Measurements from ENCODE around the gene PRICKLE1.

DNA sequence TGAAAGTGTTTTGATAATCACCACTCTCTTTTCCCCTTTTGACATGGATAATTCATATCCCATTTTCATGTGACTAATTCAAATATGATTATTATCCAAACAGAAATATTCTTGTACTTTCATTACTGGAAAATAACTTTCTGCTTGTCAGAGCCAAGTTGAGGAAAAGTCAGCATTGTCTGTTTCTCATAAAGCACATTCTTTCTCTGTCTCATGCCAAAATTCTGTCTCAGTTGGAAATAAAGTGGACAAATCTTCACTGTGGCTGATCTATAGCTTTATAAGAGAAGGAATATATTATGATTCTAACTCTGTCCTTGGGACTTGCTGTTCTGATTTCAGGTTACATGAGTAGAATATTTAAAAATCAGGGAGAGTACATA, 22.7 kb upstream of the PRICKLE1 start:
- TF ChIP-seq RFX7 (CRISPR knock-in tag; IDR thresholded peaks at IDR 0.05) (no peak), ETV5 (CRISPR knock-in tag; IDR thresholded peaks at IDR 0.05; ENCODE audit: low read depth) (no peak), ATF7 (IDR thresholded peaks at IDR 0.05) (no peak), FOS (IDR thresholded peaks at IDR 0.05; ENCODE audit: extremely low read depth, insufficient read length) (no peak), MXI1 (IDR thresholded peaks at IDR 0.05; ENCODE audit: low read depth, low read length) (no peak), POLR2A (conservative IDR thresholded peaks at IDR 0.05) (no peak)
- TF ChIP-seq, protein P1, sequence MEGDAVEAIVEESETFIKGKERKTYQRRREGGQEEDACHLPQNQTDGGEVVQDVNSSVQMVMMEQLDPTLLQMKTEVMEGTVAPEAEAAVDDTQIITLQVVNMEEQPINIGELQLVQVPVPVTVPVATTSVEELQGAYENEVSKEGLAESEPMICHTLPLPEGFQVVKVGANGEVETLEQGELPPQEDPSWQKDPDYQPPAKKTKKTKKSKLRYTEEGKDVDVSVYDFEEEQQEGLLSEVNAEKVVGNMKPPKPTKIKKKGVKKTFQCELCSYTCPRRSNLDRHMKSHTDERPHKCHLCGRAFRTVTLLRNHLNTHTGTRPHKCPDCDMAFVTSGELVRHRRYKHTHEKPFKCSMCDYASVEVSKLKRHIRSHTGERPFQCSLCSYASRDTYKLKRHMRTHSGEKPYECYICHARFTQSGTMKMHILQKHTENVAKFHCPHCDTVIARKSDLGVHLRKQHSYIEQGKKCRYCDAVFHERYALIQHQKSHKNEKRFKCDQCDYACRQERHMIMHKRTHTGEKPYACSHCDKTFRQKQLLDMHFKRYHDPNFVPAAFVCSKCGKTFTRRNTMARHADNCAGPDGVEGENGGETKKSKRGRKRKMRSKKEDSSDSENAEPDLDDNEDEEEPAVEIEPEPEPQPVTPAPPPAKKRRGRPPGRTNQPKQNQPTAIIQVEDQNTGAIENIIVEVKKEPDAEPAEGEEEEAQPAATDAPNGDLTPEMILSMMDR (IDR thresholded peaks at IDR 0.05 in 2 of 3, conservative IDR thresholded peaks at IDR 0.05 in 1 of 3; ENCODE audit: insufficient read depth in 2 of 3, low read depth in 1 of 3, low read length in 3 of 3) = no peak
- TF ChIP-seq, protein P2, sequence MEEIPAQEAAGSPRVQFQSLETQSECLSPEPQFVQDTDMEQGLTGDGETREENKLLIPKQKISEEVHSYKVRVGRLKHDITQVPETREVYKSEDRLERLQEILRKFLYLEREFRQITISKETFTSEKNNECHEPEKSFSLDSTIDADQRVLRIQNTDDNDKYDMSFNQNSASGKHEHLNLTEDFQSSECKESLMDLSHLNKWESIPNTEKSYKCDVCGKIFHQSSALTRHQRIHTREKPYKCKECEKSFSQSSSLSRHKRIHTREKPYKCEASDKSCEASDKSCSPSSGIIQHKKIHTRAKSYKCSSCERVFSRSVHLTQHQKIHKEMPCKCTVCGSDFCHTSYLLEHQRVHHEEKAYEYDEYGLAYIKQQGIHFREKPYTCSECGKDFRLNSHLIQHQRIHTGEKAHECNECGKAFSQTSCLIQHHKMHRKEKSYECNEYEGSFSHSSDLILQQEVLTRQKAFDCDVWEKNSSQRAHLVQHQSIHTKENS (CRISPR knock-in tag; IDR thresholded peaks at IDR 0.05) = no peak
- TF ChIP-seq, protein P3, sequence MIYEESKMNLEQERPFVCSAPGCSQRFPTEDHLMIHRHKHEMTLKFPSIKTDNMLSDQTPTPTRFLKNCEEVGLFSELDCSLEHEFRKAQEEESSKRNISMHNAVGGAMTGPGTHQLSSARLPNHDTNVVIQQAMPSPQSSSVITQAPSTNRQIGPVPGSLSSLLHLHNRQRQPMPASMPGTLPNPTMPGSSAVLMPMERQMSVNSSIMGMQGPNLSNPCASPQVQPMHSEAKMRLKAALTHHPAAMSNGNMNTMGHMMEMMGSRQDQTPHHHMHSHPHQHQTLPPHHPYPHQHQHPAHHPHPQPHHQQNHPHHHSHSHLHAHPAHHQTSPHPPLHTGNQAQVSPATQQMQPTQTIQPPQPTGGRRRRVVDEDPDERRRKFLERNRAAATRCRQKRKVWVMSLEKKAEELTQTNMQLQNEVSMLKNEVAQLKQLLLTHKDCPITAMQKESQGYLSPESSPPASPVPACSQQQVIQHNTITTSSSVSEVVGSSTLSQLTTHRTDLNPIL (CRISPR knock-in tag; IDR thresholded peaks at IDR 0.05) = no peak
